BE2C (cell line): ENCODE data around the gene MCOLN1.

Source experiments
- DNase-seq: peaks from one replicate; pipeline ENCODE4 v3.0.0-alpha.2; 2020
- H3K27me3 ChIP-seq: fragments of 250-450 bp; sonication (Bioruptor Pico); 2 replicates; pipeline ENCODE4 v1.5.1; 2020; ENCODE audit warnings: mild to moderate bottlenecking
- H3K36me3 ChIP-seq: fragments of 250-450 bp; sonication (Bioruptor Pico); 2 replicates; pipeline ENCODE4 v1.5.1; 2020; ENCODE audit warnings: mild to moderate bottlenecking
- H3K4me1 ChIP-seq: fragments of 250-450 bp; sonication (Bioruptor Pico); 2 replicates; pipeline ENCODE4 v1.5.1; 2020
- H3K4me3 ChIP-seq: 2 replicates; pipeline ENCODE4 v1.5.1; 2011; ENCODE audit warnings: low read depth, low read length
- H3K9me3 ChIP-seq: fragments of 250-450 bp; sonication (Bioruptor Pico); 2 replicates; pipeline ENCODE4 v1.5.1; 2020
- TF ChIP-seq, protein P1 (sequence below): IDR thresholded peaks from 2 replicates; pipeline ENCODE4 v1.5.1; 2012; ENCODE audit warnings: mild to moderate bottlenecking, low read depth, low read length

MCOLN1 gene

DNA sequence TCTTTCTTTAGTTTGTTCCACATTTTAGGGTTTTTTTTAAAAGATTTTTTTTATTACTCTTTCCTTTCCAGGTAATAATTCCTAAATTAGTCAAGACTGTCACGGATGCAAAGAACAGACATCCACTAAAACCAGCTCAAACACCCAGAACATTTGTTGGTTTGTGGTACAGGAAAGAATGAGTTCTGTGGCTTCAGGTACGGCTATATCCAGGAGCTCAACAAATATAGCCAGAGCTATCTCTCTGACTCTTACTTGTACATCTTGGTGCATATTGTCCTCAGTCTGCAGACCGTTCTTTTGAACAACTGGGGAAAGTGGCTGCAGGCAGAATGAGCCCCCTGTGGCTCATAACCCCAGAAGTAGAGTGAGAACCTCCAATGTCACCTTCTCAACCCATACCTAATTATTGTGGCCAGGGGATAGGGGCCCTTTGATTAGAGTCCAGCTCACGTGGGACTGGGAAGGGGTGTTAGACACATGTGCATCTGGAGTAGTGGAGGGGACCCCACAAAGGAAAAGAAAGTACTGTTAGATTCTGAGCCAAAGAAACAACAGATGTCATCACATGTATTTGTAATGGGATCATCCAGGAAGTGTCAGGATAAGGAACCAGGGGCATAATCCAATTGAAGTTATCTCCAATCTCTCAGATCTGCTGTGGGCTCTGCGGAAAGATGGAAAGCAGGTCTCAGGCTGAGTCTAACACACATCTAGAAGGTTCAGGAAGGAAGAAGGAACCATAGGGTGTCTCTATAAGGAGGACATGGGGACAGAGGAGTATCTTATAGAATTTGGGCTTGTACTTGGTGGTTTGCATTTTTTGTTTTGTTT is 8.4 kb upstream of the MCOLN1 start:
- peaks cover 15% of the 10 kb centered on the region for H3K4me1 ChIP-seq
- H3K9me3 ChIP-seq: no peaks in the 10 kb centered on the region
- TF ChIP-seq, protein P1, sequence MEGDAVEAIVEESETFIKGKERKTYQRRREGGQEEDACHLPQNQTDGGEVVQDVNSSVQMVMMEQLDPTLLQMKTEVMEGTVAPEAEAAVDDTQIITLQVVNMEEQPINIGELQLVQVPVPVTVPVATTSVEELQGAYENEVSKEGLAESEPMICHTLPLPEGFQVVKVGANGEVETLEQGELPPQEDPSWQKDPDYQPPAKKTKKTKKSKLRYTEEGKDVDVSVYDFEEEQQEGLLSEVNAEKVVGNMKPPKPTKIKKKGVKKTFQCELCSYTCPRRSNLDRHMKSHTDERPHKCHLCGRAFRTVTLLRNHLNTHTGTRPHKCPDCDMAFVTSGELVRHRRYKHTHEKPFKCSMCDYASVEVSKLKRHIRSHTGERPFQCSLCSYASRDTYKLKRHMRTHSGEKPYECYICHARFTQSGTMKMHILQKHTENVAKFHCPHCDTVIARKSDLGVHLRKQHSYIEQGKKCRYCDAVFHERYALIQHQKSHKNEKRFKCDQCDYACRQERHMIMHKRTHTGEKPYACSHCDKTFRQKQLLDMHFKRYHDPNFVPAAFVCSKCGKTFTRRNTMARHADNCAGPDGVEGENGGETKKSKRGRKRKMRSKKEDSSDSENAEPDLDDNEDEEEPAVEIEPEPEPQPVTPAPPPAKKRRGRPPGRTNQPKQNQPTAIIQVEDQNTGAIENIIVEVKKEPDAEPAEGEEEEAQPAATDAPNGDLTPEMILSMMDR: no peak
- no peaks in the 10 kb centered on the region for H3K36me3 ChIP-seq
- H3K4me3 ChIP-seq: no peak overlapping the region
- no peak for DNase-seq
- no peaks in the 10 kb centered on the region for H3K27me3 ChIP-seq

DNA sequence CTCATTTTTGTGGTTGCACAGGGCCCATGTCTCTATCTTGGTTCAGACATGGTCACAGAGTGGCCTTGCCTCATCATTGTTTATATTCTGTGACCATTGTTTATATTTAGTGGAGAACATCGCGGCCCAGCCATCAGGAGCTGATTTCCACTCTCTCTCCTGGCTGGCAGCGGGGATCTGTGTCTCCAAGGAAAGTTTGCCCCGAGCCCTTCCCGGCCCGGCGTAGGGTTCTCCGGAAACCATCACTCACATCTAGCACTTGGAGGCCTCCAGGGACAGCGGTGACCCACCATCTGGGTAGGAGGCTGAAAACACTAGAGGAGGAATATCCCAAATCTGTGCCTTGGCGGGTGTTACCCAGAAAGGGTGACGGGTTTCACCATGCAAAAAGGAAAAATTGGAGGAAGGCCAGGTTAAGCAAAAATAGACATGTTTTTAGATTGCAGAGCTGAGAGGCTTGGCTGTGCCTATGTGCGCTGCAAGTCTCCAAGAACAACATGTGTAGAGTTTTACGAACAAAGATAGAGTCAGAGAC is 7.2 kb upstream of the MCOLN1 start:
- Histone ChIP-seq H3K36me3 (no peaks in the 10 kb centered on the region), H3K4me1 (peaks cover 15% of the 10 kb centered on the region), H3K27me3 (no peaks in the 10 kb centered on the region), H3K4me3 (peak overlapping the region; percentile 52), H3K9me3 (no peaks in the 10 kb centered on the region)
- no peak for DNase-seq
- TF ChIP-seq, protein P1: no peak

DNA sequence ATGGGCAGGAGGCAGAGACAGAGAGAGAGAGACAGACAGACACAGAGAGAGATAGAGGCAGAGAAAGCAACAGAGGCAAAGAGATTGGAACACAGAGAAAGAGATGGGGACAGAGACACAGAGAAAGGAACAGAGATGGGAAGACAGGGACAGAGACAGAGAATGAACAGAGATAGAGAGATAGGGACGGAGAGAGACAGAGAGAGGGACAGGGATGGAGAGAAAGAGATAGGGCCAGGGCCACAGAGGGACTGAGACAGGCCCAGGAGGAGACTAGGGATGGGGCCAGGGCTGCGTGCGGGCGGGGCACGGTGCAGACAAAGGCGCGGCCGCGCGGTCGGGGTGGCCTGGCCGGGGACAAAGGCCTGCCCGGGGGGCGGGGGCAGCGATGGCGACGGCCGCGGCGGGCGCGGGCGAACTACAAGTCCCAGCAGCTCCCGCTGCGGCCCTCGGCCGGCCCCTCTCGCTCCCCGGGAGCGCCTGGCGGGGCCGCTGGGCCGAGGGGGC is 6.7 kb upstream of the MCOLN1 start, which contains the start of gene ZNF358:
TSS of gene ZNF358 (plus strand) at position 459 of the 507 bp plus-strand sequence. CDS start 3,140 bp downstream, outside the sequence.
- peak; percentile 94 for DNase-seq
- Histone ChIP-seq H3K9me3 (no peaks in the 10 kb centered on the region), H3K36me3 (no peaks in the 10 kb centered on the region), H3K4me3 (peak within 1 kb of the TSS; percentile 70), H3K4me1 (peaks cover 15% of the 10 kb centered on the region), H3K27me3 (no peaks in the 10 kb centered on the region)
- TF ChIP-seq, protein P1: no peak

DNA sequence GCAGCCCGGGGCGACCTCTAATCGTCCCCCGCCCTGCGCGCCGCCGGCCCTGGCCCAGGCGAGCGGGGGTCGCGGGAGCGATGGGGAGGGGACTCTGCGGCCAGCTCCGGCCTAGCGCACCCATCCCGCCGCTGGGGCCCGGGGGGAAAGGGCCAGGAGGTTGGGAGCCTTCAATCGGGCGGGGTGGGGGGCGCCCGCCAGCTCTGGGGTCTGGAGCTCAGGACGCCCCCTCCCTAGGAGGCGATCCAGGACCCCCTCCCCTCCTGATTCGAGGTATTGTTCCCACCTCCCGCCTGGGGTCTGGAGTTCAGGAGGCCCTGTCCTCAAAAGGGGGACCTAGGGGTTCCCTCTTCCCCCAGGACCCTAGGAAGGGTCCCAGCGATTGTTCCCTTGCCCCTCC is 6.1 kb upstream of the MCOLN1 start:
- Histone ChIP-seq H3K4me3 (peak overlapping the region; percentile 70), H3K4me1 (peaks cover 15% of the 10 kb centered on the region), H3K36me3 (no peaks in the 10 kb centered on the region), H3K9me3 (no peaks in the 10 kb centered on the region), H3K27me3 (no peaks in the 10 kb centered on the region)
- TF ChIP-seq, protein P1: no peak
- DNase-seq: no peak

DNA sequence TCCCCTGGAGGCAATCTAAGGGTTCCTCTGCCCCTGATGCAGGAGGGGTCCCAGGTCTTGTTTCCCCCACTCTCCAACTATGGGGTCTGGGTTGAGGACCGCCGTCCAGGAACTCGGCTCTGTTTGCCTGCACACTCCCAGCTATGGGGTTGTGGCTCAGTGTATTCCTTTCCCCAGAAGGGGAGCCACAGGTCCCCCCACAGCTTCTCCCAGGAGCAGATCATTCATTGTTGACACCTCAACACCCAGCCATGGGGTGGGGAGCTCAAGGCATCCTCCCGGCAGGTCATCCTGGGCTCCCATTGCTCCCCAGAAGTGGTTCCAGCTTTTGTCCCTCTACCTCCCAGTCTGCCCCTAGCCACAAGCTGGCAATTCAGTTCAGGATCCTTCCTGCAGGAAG is 5.5 kb upstream of the MCOLN1 start:
- Histone ChIP-seq H3K4me3 (peak overlapping the region; percentile 70), H3K27me3 (no peaks in the 10 kb centered on the region), H3K9me3 (no peaks in the 10 kb centered on the region), H3K36me3 (no peaks in the 10 kb centered on the region), H3K4me1 (peaks cover 15% of the 10 kb centered on the region)
- DNase-seq: no peak
- TF ChIP-seq, protein P1: no peak
